PC-3 (cell line): Measurements from ENCODE around the gene ZNRF4.

Source experiments
- CTCF ChIP-seq: fragments of 300-600 bp; sonication (generic); conservative IDR thresholded peaks from 2 replicates; pipeline ENCODE4 v1.5.1; 2017; ENCODE audit warnings: antibody characterized with exemption, low read depth, mild to moderate bottlenecking, low read length
- EZH2 ChIP-seq: fragments of 300-600 bp; sonication (generic); IDR thresholded peaks from one replicate; pipeline ENCODE4 v1.6.1; 2017; ENCODE audit warnings: antibody characterized with exemption, mild to moderate bottlenecking, low read length; ENCODE audit not compliant: unreplicated experiment
- EZH2phosphoT487 ChIP-seq: fragments of 300-600 bp; sonication (generic); IDR thresholded peaks from 2 replicates; pipeline ENCODE4 v1.6.1; 2018; ENCODE audit warnings: mild to moderate bottlenecking, antibody characterized with exemption, low read length, borderline replicate concordance

DNA sequence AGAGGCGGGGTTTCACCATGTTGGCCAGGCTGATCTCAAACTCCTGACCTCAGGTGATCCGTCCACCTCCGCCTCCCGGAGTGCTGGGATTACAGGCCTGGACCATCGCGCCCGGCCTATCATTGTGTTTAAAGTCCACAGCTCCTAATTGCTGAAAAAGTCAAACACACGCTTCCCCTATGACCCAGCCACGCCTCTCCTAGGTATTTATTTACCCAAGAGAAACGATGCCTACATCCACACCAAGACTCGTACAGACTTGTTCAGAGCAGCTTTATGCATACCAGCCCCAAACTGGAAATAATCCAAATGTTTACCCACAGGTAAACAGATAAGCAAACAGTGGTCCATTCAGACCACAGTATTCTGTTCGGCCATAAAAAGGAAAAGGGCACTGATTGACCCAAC, 15.1 kb downstream of the ZNRF4 start:
- TF ChIP-seq EZH2 (no peak), CTCF (no peak), EZH2phosphoT487 (no peak)
